ENCODE data around the gene RAD51B. TPM values are rescaled to one million over a fixed set of nuclear protein-coding genes. Genes with fewer than 3 reads are reported as not detected.

RAD51B gene
- total and polyA plus RNA-seq, 7 donors, result 2.4 to 24.4 (median 7.1) TPM

DNA sequence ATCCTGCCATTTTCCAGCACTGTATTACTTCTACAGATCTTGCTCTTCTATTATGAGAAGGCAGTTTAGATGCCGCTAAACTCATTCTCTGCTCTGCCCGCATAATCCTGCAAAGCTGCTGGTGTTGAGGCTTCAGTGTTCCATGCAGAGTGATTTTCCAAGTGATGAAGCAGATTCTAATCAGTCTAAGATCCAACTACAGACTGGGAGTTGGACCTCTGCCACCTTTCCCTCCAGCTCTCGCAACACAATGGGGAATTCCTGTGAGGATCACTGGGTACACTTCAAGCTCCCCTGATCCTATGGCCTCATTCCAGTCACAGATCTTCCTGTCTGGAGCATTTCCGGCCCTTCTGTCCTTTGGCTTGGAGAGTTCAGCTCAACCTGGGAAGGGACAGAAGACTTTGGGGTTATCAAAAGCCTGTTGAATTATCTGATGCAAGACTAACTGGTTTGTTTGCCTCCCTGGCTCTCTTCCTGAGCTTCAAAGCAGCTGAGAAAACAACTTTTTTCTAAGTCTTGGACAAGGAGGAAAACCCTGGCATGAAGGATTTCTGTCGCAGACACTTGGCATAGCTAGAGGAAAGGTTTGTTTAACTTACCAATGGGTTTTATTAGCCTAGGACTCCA lies 639.4 kb downstream of the RAD51B start:
- DNase-seq, result peak; percentile 77
- Histone ChIP-seq H3K27me3 (no peaks in the 10 kb centered on the region), H3K4me3 (no peak overlapping the region), H3K27ac (peak overlapping the region; percentile 54 to 74 (median 68)), H3K36me3 (no peaks in the 10 kb centered on the region), H3K4me1 (peaks cover 0 to 28% (median 16%) of the 10 kb centered on the region in 4 donors), H3K9me3 (peaks cover 0 to 8% (median 5%) of the 10 kb centered on the region in 4 donors)
- no peak for TF ChIP-seq POLR2A (IDR thresholded peaks at IDR 0.05)
- peak in 1 of 4 donors; percentile 26 for TF ChIP-seq POLR2AphosphoS5 (IDR thresholded peaks at IDR 0.05)
- intact Hi-C loops (cut with DNase I), result loop anchor here (10.0 kb wide), 1 partner anchor 56 kb away; no protein-coding TSS in a partner anchor
- 17 to 55% methylated on average over 5 of the region's 5 CpGs for WGBS, 2 donors

DNA sequence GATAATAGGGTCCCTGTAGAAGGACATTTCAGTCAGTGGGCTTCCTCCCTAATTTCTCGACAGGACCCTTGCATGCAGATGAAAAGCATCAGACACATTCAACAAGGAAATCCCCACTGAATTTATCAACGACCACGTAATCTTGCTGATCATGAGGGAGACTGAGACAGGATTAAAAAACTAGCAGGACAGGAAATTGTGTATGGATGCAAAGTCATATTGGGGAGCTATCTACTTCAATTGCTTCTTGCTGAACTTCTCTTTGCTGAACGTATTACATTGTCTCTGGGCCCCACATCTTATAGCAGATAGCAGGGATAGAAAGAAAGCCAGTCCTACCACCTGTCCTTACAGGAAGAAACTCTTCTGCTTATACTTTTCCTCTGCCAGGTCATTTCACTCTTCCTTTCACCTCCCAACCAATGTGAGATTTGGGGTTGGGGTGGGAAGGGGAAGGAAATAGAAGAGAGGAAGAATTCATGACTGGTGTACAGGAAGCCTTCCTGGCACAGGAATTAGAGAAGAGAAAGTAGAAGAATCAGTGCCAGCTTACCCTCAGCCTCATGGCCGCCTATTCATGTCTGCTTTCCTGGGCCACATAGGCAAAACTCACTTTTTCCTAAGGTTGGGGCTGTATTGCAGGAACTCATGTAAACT lies 640.0 kb downstream of the RAD51B start:
- no peak for TF ChIP-seq POLR2AphosphoS5 (IDR thresholded peaks at IDR 0.05)
- TF ChIP-seq, protein P1, sequence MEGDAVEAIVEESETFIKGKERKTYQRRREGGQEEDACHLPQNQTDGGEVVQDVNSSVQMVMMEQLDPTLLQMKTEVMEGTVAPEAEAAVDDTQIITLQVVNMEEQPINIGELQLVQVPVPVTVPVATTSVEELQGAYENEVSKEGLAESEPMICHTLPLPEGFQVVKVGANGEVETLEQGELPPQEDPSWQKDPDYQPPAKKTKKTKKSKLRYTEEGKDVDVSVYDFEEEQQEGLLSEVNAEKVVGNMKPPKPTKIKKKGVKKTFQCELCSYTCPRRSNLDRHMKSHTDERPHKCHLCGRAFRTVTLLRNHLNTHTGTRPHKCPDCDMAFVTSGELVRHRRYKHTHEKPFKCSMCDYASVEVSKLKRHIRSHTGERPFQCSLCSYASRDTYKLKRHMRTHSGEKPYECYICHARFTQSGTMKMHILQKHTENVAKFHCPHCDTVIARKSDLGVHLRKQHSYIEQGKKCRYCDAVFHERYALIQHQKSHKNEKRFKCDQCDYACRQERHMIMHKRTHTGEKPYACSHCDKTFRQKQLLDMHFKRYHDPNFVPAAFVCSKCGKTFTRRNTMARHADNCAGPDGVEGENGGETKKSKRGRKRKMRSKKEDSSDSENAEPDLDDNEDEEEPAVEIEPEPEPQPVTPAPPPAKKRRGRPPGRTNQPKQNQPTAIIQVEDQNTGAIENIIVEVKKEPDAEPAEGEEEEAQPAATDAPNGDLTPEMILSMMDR (IDR thresholded peaks at IDR 0.05), result no peak
- TF ChIP-seq POLR2A (IDR thresholded peaks at IDR 0.05), result no peak
- TF ChIP-seq EP300 (IDR thresholded peaks at IDR 0.05), result no peak
- Histone ChIP-seq H3K4me1 (peaks cover 0 to 28% (median 17%) of the 10 kb centered on the region in 4 donors), H3K36me3 (no peaks in the 10 kb centered on the region), H3K4me3 (no peak overlapping the region), H3K9me3 (peaks cover 0 to 5% (median 3%) of the 10 kb centered on the region in 4 donors), H3K27ac (peak overlapping the region; percentile 54 to 74 (median 68)), H3K27me3 (no peaks in the 10 kb centered on the region)
- WGBS, 2 donors, result 26 to 55% methylated on average over 5 of the region's 5 CpGs
- no peak for DNase-seq
- intact Hi-C loops (cut with DNase I), result loop anchor here (10.0 kb wide), 1 partner anchor 55 kb away; no protein-coding TSS in a partner anchor

DNA sequence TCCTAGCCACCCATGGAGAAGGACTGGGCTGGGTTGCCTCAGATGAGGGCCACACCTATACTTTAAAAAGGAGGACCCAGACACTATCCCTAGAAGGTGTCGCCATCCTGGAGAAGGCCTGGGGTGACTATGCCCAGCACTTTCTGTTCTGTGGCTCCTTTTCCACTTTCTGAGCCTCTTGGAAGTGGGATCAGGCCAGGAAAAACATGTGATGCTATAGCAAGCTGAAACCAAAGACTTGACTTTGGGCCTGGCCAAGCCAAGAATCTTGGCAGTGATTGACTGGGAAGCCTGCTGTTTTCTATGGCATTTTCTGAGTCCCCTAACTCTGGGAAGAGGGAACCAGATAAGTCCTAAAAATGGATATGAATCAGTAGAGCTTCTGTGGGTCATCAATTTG lies 641.0 kb downstream of the RAD51B start:
- DNase-seq, result no peak
- H3K4me3 ChIP-seq, result no peak overlapping the region
- peaks cover 0 to 34% (median 21%) of the 10 kb centered on the region in 4 donors for H3K4me1 ChIP-seq
- intact Hi-C loops (cut with DNase I), result no loop called here
- no peaks in the 10 kb centered on the region for H3K36me3 ChIP-seq
- WGBS, 2 donors, result 93 to 95% methylated on average over 1 of the region's 1 CpG
- no peaks in the 10 kb centered on the region for H3K27me3 ChIP-seq
- peak overlapping the region; percentile 54 to 74 (median 68) for H3K27ac ChIP-seq
- TF ChIP-seq POLR2A (IDR thresholded peaks at IDR 0.05) (no peak), POLR2AphosphoS5 (IDR thresholded peaks at IDR 0.05) (no peak), EP300 (IDR thresholded peaks at IDR 0.05) (no peak)
- TF ChIP-seq, protein P1 (IDR thresholded peaks at IDR 0.05), result no peak
- peaks cover 0 to 1% (median 0%) of the 10 kb centered on the region in 4 donors for H3K9me3 ChIP-seq

DNA sequence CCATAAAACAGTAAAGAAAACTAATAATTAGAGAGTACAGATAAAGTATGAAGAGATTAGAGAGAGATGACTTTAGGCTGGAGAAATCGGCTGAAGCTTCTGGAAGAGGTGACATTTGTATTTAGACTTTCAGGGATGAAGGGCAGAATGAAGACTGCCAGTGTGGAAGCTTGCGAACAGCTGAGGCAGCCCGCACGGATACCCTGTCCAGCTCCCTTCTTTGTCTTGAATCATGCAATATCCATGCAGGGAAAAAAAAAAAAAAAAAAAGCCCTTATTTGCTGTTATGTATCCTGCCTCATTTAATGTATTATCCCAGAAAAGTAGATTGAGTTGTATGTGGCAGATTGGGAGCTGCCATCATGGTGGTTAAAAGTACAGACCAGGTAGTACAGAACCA lies 641.5 kb downstream of the RAD51B start:
- H3K36me3 ChIP-seq, result no peaks in the 10 kb centered on the region

DNA sequence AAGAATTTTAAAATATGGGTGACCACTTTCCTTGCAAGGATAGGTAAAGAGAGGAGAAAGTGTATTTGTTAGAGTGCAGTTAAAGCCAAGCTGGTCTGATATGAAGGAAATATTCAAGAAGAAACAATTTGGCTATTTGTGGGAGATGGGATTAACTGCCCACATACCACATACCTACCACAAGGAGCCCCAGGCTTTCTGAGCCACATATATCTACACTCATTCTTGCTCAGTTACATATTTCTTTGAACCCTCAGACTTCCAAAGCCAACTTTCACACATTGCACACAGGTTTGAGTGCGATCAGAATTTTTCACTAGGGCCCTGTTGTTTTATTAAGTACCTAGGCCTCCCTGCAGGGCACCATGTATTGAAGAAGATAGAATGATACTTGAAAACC lies 643.1 kb downstream of the RAD51B start:
- TF ChIP-seq, protein P1 (IDR thresholded peaks at IDR 0.05), result peak in 1 of 4 experiments; percentile 22
- TF ChIP-seq EP300 (IDR thresholded peaks at IDR 0.05), result no peak
- intact Hi-C loops (cut with DNase I), result no loop called here

More for the DNA sequence above, 641.5 kb downstream of the RAD51B start:
- no peak overlapping the region for H3K4me3 ChIP-seq
- H3K27ac ChIP-seq, result no peak overlapping the region
- H3K27me3 ChIP-seq, result no peaks in the 10 kb centered on the region
- peaks cover 0 to 35% (median 21%) of the 10 kb centered on the region in 4 donors for H3K4me1 ChIP-seq
- 80 to 82% methylated on average over 4 of the region's 4 CpGs for WGBS, 2 donors
- TF ChIP-seq POLR2A (IDR thresholded peaks at IDR 0.05) (no peak), EP300 (IDR thresholded peaks at IDR 0.05) (no peak), POLR2AphosphoS5 (IDR thresholded peaks at IDR 0.05) (no peak)
- TF ChIP-seq, protein P1 (IDR thresholded peaks at IDR 0.05), result no peak
- H3K9me3 ChIP-seq, result no peaks in the 10 kb centered on the region
- intact Hi-C loops (cut with DNase I), result no loop called here
- no peak for DNase-seq

More for the DNA sequence above, 643.1 kb downstream of the RAD51B start:
- Histone ChIP-seq H3K36me3 (no peaks in the 10 kb centered on the region), H3K27me3 (no peaks in the 10 kb centered on the region), H3K9me3 (no peaks in the 10 kb centered on the region), H3K4me1 (peaks cover 0 to 51% (median 32%) of the 10 kb centered on the region in 4 donors), H3K27ac (no peak overlapping the region), H3K4me3 (no peak overlapping the region)
- no peak for DNase-seq
- whole genome bisulfite sequencing, 2 donors, result 96 to 100% methylated on average over 1 of the region's 1 CpG
